Progenitor cell of endocrine pancreas (in vitro differentiated cells): ENCODE data around the gene VTA1. TPM values are rescaled to one million over a fixed set of nuclear protein-coding genes. Genes with fewer than 3 reads are reported as not detected.

ENCODE experiments used
- DNase-seq: peaks from one replicate; pipeline ENCODE4 v3.0.0; 2021; ENCODE audit warnings: low spot score; ENCODE audit not compliant: unreplicated experiment
- H3K27ac Mint-ChIP-seq: 2 replicates; pipeline ENCODE4 v1.8.0; 2021; ENCODE audit warnings: mild to moderate bottlenecking, moderate library complexity, mixed read lengths
- H3K27me3 Mint-ChIP-seq: 2 replicates; pipeline ENCODE4 v1.8.0; 2021; ENCODE audit warnings: mixed read lengths
- H3K36me3 Mint-ChIP-seq: 2 replicates; pipeline ENCODE4 v1.8.0; 2022; ENCODE audit warnings: mixed read lengths; ENCODE audit not compliant: insufficient read depth
- H3K4me1 Mint-ChIP-seq: 2 replicates; pipeline ENCODE4 v1.8.0; 2021; ENCODE audit warnings: low read depth, mixed read lengths
- H3K4me3 Mint-ChIP-seq: 2 replicates; pipeline ENCODE4 v1.8.0; 2021; ENCODE audit warnings: low read depth, mild to moderate bottlenecking, moderate library complexity, mixed read lengths
- H3K9me3 Mint-ChIP-seq: 2 replicates; pipeline ENCODE4 v1.8.0; 2021; ENCODE audit warnings: low read depth, mixed read lengths
- total RNA-seq: library from RNA; stranded (reverse); gene quantifications from 2 replicates; pipeline ENCODE4 v1.2.1, GENCODE V29; 2021
- TF ChIP-seq, protein P1 (sequence below): fragments of 200-600 bp; sonication (generic); IDR thresholded peaks from one replicate; pipeline ENCODE4 v1.5.0; 2021; ENCODE audit warnings: antibody characterized with exemption, mild to moderate bottlenecking; ENCODE audit not compliant: unreplicated experiment

VTA1 gene
- total RNA-seq, 1 donor from 2014 or later = 49.6 TPM

DNA sequence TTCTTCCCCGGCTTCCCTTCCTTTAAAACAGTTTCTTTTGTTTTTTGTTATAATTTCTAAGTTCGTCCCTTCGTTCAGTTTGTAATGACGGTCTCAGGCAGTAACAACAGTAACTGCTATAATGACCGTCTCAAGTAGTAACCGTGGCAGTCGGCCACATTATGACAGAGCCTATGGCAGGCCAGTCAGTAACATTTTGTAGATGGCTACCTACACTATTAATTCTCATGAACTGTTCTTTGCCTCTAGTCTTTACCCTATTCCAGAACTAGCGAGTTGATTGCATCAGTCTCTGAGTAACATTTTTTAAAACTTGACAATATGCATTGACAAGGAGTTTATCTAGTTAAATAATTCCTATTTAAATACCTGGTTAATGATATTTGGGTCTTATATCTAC, 111.7 kb downstream of the VTA1 start:
- Mint-ChIP-seq H3K9me3 (peaks cover 3% of the 10 kb centered on the region), H3K27me3 (no peaks in the 10 kb centered on the region), H3K4me3 (no peak overlapping the region), H3K27ac (no peak overlapping the region), H3K4me1 (peaks cover 14% of the 10 kb centered on the region), H3K36me3 (no peaks in the 10 kb centered on the region)
- no peak for DNase-seq
- TF ChIP-seq, protein P1, sequence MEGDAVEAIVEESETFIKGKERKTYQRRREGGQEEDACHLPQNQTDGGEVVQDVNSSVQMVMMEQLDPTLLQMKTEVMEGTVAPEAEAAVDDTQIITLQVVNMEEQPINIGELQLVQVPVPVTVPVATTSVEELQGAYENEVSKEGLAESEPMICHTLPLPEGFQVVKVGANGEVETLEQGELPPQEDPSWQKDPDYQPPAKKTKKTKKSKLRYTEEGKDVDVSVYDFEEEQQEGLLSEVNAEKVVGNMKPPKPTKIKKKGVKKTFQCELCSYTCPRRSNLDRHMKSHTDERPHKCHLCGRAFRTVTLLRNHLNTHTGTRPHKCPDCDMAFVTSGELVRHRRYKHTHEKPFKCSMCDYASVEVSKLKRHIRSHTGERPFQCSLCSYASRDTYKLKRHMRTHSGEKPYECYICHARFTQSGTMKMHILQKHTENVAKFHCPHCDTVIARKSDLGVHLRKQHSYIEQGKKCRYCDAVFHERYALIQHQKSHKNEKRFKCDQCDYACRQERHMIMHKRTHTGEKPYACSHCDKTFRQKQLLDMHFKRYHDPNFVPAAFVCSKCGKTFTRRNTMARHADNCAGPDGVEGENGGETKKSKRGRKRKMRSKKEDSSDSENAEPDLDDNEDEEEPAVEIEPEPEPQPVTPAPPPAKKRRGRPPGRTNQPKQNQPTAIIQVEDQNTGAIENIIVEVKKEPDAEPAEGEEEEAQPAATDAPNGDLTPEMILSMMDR = no peak

DNA sequence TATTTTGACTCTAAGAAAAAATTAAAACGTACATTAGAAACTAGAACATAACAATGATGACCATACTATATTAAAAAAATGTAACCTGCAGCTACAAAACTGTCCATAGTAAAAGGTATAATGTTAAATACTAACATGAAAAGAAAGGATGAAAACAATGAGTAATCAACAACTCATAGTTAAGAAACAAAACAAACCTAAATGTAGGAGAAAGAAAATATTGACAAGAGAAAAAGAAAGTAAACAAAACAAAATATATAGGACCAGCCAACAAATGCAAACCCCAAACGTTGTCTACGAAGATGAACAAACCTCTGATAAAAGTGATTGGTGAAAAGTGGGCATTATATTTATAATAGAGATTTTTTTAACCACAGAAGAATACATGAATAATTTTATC, 113.7 kb downstream of the VTA1 start:
- Mint-ChIP-seq H3K9me3 (peaks cover 3% of the 10 kb centered on the region), H3K27ac (no peak overlapping the region), H3K27me3 (no peaks in the 10 kb centered on the region), H3K4me3 (no peak overlapping the region), H3K4me1 (peaks cover 10% of the 10 kb centered on the region), H3K36me3 (no peaks in the 10 kb centered on the region)
- no peak for DNase-seq
- TF ChIP-seq, protein P1 = no peak

DNA sequence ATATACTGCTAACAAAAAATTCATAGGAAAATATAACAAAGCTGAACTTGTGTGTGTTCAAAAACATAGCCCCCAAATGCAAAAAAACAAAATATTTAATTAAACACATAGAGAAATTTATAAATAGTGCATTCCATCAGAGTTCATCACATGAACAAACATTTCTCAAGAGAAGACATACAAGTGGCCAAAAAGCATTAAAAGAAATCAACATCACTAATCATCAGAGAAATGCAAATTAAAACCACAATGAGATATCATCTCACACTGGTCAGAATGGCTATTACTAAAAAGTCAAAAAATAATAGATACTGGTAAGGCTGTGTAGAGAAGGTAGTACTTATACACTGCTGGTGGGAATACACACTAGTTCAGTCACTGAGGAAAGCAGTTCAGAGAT, 115.2 kb downstream of the VTA1 start:
- H3K4me3 Mint-ChIP-seq = no peak overlapping the region
- peaks cover 2% of the 10 kb centered on the region for H3K4me1 Mint-ChIP-seq
- H3K27ac Mint-ChIP-seq = no peak overlapping the region
- H3K36me3 Mint-ChIP-seq = no peaks in the 10 kb centered on the region
- H3K27me3 Mint-ChIP-seq = no peaks in the 10 kb centered on the region
- TF ChIP-seq, protein P1 = no peak
- H3K9me3 Mint-ChIP-seq = peaks cover 2% of the 10 kb centered on the region
- no peak for DNase-seq

DNA sequence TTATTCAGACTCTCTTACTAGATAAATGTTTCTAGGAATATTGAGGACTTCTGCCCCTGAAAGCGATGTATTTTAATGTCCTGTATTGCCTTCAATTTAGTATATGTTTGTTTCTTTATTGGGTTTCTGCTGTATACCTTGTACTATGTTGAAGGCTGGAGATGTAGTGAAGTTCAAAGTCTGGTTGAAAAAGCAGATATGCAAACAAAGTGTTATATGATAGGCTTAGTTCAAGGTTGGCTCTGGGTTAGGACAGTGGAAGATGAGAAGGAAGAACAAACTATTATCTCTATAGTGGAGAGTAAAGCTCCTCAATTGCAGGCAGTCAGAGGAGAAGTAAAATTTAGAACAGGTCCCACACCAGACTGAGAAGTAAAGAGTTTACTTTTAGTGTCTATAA, 118.4 kb downstream of the VTA1 start:
- DNase-seq = no peak
- peaks cover 2% of the 10 kb centered on the region for H3K9me3 Mint-ChIP-seq
- H3K4me3 Mint-ChIP-seq = no peak overlapping the region
- H3K27me3 Mint-ChIP-seq = no peaks in the 10 kb centered on the region
- peaks cover 2% of the 10 kb centered on the region for H3K4me1 Mint-ChIP-seq
- no peaks in the 10 kb centered on the region for H3K36me3 Mint-ChIP-seq
- TF ChIP-seq, protein P1 = no peak
- no peak overlapping the region for H3K27ac Mint-ChIP-seq

DNA sequence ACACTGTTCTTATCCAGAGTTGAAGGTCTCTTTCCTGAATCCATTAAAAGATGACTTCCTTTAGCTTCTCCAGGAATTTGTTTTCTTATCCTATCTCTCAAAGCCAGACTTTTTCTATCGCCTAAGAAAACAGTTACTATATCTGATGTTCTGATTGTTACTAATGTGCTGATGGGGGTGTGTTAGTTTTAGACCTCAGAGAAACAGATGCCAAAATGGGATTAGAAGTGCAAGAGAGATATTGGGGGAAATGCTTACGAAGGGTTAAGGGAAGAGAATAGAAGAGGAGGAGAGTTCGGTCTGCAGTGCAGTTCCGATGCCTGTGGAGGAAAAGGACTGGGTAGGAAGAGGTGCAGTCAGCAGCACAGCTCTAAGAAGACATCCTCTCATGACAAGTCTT, 119.0 kb downstream of the VTA1 start:
- Mint-ChIP-seq H3K9me3 (peaks cover 2% of the 10 kb centered on the region), H3K4me1 (peaks cover 2% of the 10 kb centered on the region), H3K27me3 (no peaks in the 10 kb centered on the region), H3K36me3 (no peaks in the 10 kb centered on the region), H3K27ac (no peak overlapping the region), H3K4me3 (no peak overlapping the region)
- no peak for DNase-seq
- TF ChIP-seq, protein P1 = no peak

DNA sequence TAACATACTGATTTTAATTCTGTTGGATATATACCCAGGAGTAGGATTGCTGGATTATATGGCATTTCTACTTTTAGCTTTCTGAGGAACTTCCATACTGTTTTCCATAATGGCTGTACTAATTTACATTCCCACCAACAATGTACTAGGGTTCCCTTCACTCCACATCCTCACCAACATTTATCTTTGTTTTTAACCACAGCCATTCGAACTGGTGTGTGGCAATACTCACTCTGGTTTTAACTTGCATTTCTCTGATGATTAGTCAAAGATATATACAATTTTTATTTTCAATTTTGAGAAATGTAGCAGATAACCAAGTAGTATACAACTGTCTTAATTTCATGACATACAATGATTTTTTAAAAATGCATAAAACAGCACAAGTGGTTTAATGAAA, 124.4 kb downstream of the VTA1 start:
- Mint-ChIP-seq H3K4me1 (peaks cover 8% of the 10 kb centered on the region), H3K36me3 (no peaks in the 10 kb centered on the region), H3K27me3 (no peaks in the 10 kb centered on the region), H3K27ac (no peak overlapping the region), H3K9me3 (no peaks in the 10 kb centered on the region), H3K4me3 (no peak overlapping the region)
- DNase-seq = no peak
- TF ChIP-seq, protein P1 = no peak
